Stimulated activated memory B cell treated with anti-CD40 and anti-IgM and Interleukin-4, amounts not matched to agents 10 μg/mL and 1 μg/mL and 100 μg/mL, for 72 hours (primary cell): ENCODE measurements around the gene AKAP14.
"Not testable (repeated sequence)": the region's sequence is repeated elsewhere in the genome, so short reads cannot be mapped to it uniquely, and the experiment has no call there.

Experiments
- ATAC-seq: fragments of 150-1000 bp; cut with Tn5 transposase; 2 replicates; pipeline ENCODE4 v1.10.0; 2021
- H3K27ac Mint-ChIP-seq: one replicate; pipeline ENCODE4 v1.8.0; 2022; ENCODE audit warnings: mild to moderate bottlenecking, mixed read lengths
- H3K27me3 Mint-ChIP-seq: one replicate; pipeline ENCODE4 v1.8.0; 2022; ENCODE audit warnings: mixed read lengths
- H3K36me3 Mint-ChIP-seq: one replicate; pipeline ENCODE4 v1.8.0; 2022; ENCODE audit warnings: mixed read lengths
- H3K4me1 Mint-ChIP-seq: one replicate; pipeline ENCODE4 v1.8.0; 2022; ENCODE audit warnings: mixed read lengths
- H3K4me3 Mint-ChIP-seq: one replicate; pipeline ENCODE4 v1.8.0; 2022; ENCODE audit warnings: mild to moderate bottlenecking, moderate library complexity, mixed read lengths
- H3K9me3 Mint-ChIP-seq: one replicate; pipeline ENCODE4 v1.8.0; 2022; ENCODE audit warnings: mixed read lengths

Gene AKAP14

DNA sequence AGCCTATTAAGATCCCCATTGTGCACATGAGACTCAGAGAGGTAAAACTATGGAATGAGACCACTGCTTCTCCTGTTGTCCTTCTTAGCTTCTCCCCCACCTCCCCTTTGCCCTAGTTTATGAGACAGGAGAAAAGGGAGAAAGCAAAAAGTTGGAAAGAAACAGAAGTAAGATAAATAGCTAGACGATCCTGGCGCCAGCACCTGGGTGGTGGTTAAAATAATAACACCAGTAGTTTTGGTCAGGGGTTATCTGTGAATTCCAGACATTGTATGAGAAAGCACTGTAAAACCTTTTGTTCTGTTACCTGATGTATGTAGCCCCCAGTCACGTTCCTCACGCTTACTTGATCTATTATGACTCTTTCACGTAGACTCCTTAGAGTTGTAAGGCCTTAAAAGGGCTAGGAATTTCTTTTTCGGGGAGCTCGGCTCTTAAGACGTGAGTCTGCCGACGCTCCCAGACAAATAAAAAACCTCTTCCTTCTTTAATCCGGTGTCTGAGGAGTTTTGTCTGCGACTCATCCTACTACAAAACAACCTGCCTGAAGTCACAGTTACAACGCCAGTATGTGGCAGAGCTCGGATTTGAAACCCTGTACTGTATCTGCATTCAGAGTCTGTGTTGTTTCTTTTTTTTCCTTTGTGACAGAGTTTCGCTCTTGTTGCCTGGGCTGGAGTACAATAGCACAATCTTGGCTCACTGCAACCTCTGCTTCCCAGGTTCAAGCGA, 3.6 kb upstream of the AKAP14 start:
- H3K27ac Mint-ChIP-seq, H3K4me1 Mint-ChIP-seq, H3K9me3 Mint-ChIP-seq, H3K36me3 Mint-ChIP-seq, H3K4me3 Mint-ChIP-seq, H3K27me3 Mint-ChIP-seq, ATAC-seq: not testable (repeated sequence)

GRCh38 chrX:119899125-119899524, 3.4 kb downstream of the AKAP14 start:
- H3K4me3 Mint-ChIP-seq: no peak overlapping the region
- no peaks in the 10 kb centered on the region for H3K4me1 Mint-ChIP-seq
- no peak for ATAC-seq
- H3K27me3 Mint-ChIP-seq: no peaks in the 10 kb centered on the region
- no peak overlapping the region for H3K27ac Mint-ChIP-seq
- no peaks in the 10 kb centered on the region for H3K9me3 Mint-ChIP-seq
- no peaks in the 10 kb centered on the region for H3K36me3 Mint-ChIP-seq

GRCh38 chrX:119900976-119901375, 5.3 kb downstream of the AKAP14 start:
- H3K27ac Mint-ChIP-seq: no peak overlapping the region

DNA sequence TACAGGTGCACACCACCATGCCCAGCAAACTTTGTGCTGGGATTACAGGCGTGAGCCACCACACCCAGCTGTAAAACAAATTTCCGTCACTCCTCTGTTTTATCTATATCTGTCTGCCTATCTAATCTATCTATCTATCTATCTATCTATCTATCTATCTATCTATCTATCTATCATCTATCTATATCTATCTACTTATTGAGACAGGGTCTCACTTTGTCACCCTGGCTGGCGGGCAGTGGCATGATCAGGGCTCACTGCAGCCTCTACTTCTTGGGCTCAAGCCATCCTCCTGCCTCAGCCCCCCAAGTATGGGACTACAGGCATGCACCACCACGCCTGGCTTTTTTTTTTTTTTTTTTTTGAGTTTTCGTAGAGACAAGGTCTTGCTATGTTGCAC, 20.6 kb downstream of the AKAP14 start:
- no peaks in the 10 kb centered on the region for H3K36me3 Mint-ChIP-seq
- H3K4me1 Mint-ChIP-seq: no peaks in the 10 kb centered on the region
- no peaks in the 10 kb centered on the region for H3K9me3 Mint-ChIP-seq
- H3K27ac Mint-ChIP-seq: no peak overlapping the region
- H3K27me3 Mint-ChIP-seq: no peaks in the 10 kb centered on the region
- no peak overlapping the region for H3K4me3 Mint-ChIP-seq
- ATAC-seq: no peak

More at GRCh38 chrX:119900976-119901375, 5.3 kb downstream of the AKAP14 start:
- Mint-ChIP-seq H3K4me3 (no peak overlapping the region), H3K27me3 (no peaks in the 10 kb centered on the region), H3K9me3 (no peaks in the 10 kb centered on the region), H3K4me1 (no peaks in the 10 kb centered on the region), H3K36me3 (no peaks in the 10 kb centered on the region)
- no peak for ATAC-seq

- H3K4me3 Mint-ChIP-seq: no peak overlapping the region
- H3K36me3 Mint-ChIP-seq: no peaks in the 10 kb centered on the region
- H3K4me1 Mint-ChIP-seq: no peaks in the 10 kb centered on the region
- no peak overlapping the region for H3K27ac Mint-ChIP-seq
- H3K9me3 Mint-ChIP-seq: no peaks in the 10 kb centered on the region
- no peak for ATAC-seq
- H3K27me3 Mint-ChIP-seq: no peaks in the 10 kb centered on the region
These were observed 22.2 kb downstream of the AKAP14 start for GRCh38 chrX:119917877-119918276.

DNA sequence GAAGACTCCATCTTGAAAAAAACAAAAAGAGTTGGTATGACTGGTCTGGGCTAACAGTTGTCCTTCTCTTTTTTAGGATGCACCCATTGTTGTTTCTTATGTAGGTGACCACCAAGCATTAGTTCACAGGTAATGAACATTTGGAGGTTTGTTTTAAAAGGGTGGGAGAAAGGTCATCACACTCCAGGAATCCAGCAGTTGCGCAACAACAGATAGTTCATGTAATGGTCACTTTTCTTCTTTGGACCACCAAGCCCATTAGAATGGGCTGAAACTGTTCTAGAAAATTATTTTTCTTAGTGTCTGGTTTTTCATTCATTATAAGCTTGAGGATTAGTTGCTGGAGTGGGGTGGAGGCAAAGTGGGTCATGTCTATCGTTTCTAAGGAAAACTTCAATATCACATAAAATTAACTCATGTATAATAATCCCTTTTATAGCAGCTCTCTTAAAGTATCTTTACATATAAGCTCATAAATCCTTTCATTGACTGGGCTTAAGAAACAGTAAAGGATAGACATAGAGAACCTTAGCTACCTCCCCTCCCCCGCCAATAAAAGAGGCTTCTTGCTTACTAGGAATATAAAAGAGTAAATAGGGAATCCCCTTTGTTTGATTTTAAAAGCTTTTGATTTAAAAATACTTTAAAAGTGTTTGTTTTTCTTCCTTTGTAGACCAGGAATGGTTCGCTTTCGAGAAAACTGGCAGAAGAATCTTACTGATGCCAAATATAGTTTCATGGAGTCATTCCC, 24.3 kb downstream of the AKAP14 start:
- Mint-ChIP-seq H3K4me3 (no peak overlapping the region), H3K36me3 (peaks cover 4% of the 10 kb centered on the region), H3K9me3 (no peaks in the 10 kb centered on the region), H3K27me3 (no peaks in the 10 kb centered on the region), H3K27ac (no peak overlapping the region), H3K4me1 (no peaks in the 10 kb centered on the region)
- ATAC-seq: no peak

DNA sequence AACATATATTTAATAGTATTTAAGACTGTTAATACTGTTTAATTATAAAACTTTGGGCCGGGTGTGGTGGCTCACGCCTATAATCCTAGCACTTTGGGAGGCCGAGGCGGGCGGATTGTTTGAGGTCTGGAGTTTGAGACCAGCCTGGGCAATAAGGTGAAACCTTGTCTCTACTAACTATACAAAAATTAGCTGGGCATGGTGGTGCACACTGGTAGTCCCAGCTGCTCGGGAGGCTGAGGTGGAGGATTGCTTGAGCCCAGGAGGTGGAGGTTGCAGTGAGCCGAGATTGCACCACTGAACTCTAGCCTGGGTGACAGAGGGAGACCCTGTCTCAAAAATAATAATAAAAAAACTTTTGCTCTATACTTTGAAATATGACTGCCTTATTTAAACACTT, 26.7 kb downstream of the AKAP14 start:
- H3K9me3 Mint-ChIP-seq, H3K4me3 Mint-ChIP-seq, H3K4me1 Mint-ChIP-seq, H3K27me3 Mint-ChIP-seq, H3K27ac Mint-ChIP-seq, H3K36me3 Mint-ChIP-seq, ATAC-seq: not testable (repeated sequence)

GRCh38 chrX:119935215-119935874, 39.7 kb downstream of the AKAP14 start:
- Mint-ChIP-seq H3K27ac (no peak overlapping the region), H3K27me3 (no peaks in the 10 kb centered on the region), H3K9me3 (no peaks in the 10 kb centered on the region), H3K4me3 (no peak overlapping the region), H3K36me3 (peaks cover 19% of the 10 kb centered on the region), H3K4me1 (no peaks in the 10 kb centered on the region)
- no peak for ATAC-seq

- no peak for ATAC-seq
- Mint-ChIP-seq H3K4me1 (peaks cover 19% of the 10 kb centered on the region), H3K27ac (peak overlapping the region; percentile 27), H3K4me3 (peak overlapping the region; percentile 34), H3K9me3 (no peaks in the 10 kb centered on the region), H3K27me3 (no peaks in the 10 kb centered on the region), H3K36me3 (peaks cover 6% of the 10 kb centered on the region)
These were observed 45.6 kb downstream of the AKAP14 start for GRCh38 chrX:119941336-119941735.

- Mint-ChIP-seq H3K4me3 (peak overlapping the region; percentile 98), H3K36me3 (peaks cover 6% of the 10 kb centered on the region), H3K9me3 (no peaks in the 10 kb centered on the region), H3K27me3 (no peaks in the 10 kb centered on the region), H3K27ac (peak overlapping the region; percentile 97), H3K4me1 (peaks cover 19% of the 10 kb centered on the region)
- no peak for ATAC-seq
These were observed 46.6 kb downstream of the AKAP14 start for GRCh38 chrX:119942173-119942819.

DNA sequence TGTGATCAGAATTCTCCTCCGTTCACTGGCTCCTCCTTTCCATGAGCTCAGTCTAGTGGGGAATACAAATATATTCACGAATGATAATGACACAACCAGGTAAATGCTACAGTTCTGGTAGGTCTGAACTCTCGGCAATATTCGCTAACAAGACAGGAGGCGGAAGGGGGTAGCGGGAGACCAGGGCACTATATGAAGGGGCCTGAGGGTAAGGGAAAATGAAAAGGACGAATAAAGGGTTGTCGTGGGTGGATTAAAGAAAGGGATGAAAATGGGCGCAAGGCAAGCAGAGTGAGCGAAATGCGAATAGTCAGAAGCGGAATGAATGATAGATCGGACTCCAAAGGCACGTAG, 47.1 kb downstream of the AKAP14 start:
- Mint-ChIP-seq H3K9me3 (no peaks in the 10 kb centered on the region), H3K4me1 (peaks cover 19% of the 10 kb centered on the region), H3K27me3 (no peaks in the 10 kb centered on the region), H3K27ac (peak overlapping the region; percentile 97), H3K4me3 (peak overlapping the region; percentile 98), H3K36me3 (peaks cover 6% of the 10 kb centered on the region)
- ATAC-seq: no peak

DNA sequence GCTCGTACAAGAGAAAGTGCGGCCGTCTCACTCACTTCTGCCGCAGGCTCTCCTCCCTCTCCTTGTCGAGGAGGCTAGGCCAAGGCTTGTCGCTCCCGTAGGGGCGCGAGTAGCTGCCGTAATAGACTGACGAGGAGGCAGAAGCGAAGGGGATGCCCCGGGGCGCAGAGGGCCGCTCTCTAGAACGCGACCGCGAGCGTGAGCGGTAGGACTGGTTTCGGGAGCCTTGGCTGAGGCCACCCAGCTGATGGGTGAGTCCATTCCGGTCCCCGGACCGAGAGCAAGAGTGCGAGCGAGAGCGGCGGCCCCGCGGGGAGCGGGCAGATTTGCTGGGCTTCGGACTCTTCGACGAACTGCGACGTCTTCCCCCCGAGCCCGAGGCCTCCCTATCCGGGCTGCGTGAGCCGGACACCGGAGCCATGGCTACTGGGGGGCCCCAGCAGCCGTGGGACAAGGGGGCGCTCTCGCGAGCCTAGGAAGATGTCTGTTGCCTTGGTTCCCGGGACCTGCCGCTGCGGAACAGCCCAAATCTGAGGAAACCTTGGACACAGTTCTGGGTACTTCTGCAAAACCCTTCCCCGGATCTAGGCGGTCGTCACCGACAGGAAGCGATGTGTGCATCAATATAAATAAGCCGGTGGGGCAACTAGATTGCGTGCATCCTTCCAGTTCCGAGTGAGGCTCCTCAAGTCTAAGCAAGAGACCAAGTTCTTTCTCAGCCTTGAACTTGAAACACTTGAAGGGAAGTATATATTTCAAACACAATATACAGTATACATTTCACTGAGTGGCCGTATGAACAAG, 47.7 kb downstream of the AKAP14 start, which contains the start of gene NKAP:
TSS of gene NKAP (minus strand) at position 567 of the 804 bp plus-strand sequence. CDS start at position 421, 146 bp downstream.
- H3K27ac Mint-ChIP-seq: peak within 1 kb of the TSS; percentile 97

GRCh38 chrX:119945481-119945880, 49.8 kb downstream of the AKAP14 start:
- Mint-ChIP-seq H3K4me1 (peaks cover 25% of the 10 kb centered on the region), H3K9me3 (no peaks in the 10 kb centered on the region), H3K27me3 (no peaks in the 10 kb centered on the region), H3K36me3 (peaks cover 6% of the 10 kb centered on the region), H3K27ac (no peak overlapping the region), H3K4me3 (no peak overlapping the region)
- ATAC-seq: no peak

More for the DNA sequence above, 47.7 kb downstream of the AKAP14 start, which contains the start of gene NKAP:
- H3K4me3 Mint-ChIP-seq: peak within 1 kb of the TSS; percentile 98
- peaks cover 6% of the 10 kb centered on the region for H3K36me3 Mint-ChIP-seq
- H3K4me1 Mint-ChIP-seq: peaks cover 22% of the 10 kb centered on the region
- no peaks in the 10 kb centered on the region for H3K27me3 Mint-ChIP-seq
- peak; percentile 93 for ATAC-seq
- no peaks in the 10 kb centered on the region for H3K9me3 Mint-ChIP-seq

- H3K36me3 Mint-ChIP-seq: no peaks in the 10 kb centered on the region
- H3K27ac Mint-ChIP-seq: no peak overlapping the region
- ATAC-seq: no peak
- H3K4me3 Mint-ChIP-seq: no peak overlapping the region
- peaks cover 6% of the 10 kb centered on the region for H3K4me1 Mint-ChIP-seq
- H3K27me3 Mint-ChIP-seq: no peaks in the 10 kb centered on the region
- no peaks in the 10 kb centered on the region for H3K9me3 Mint-ChIP-seq
These were observed 52.7 kb downstream of the AKAP14 start for GRCh38 chrX:119948381-119948780.
